Measurements from ENCODE around the gene EGF.

- no peak for TF ChIP-seq POLR2A (IDR thresholded peaks at IDR 0.05; ENCODE audit: low read length)
- TF ChIP-seq GATA1 (IDR thresholded peaks at IDR 0.05; ENCODE audit: low read depth, low read length): no peak
These were observed 2.8 kb downstream of the EGF start for GRCh38 chr4:109915385-109916026.

Measured in erythroblast (primary cell).